Measurements from ENCODE around the gene SCAMP2.
"Not testable (repeated sequence)": the region's sequence is repeated elsewhere in the genome, so short reads cannot be mapped to it uniquely, and the experiment has no call there.

SCAMP2 gene

GRCh38 chr15:74873036-74873755 is at the start of gene SCAMP2:
Gene SCAMP2, minus strand, starts transcription at chr15:74873365. Its CDS starts 110 bp downstream, at chr15:74873255.
- DNase-seq (ENCODE audit: low spot score): peak; percentile 89

- no peak for DNase-seq (ENCODE audit: low spot score)
Measured at GRCh38 chr15:74920456-74920855, 47.3 kb upstream of the SCAMP2 start.

DNA sequence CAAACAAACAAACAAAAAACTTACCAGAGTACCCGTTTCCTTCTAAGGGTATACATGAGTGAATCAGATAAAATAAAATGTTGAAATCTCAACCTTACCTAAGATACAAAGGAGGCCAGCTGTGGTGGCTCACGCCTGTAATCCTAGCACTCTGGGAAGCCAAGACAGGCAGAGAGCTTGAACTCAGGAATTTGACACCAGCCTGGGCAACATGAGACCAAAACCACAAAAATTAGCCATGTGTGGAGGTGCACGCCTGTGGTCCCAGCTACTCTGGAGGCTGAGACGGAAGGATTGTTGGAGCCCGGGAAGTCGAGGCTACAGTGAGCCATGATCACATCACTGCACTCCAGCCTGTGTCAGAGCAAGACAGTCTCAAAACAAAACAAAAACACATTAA is 44.5 kb upstream of the SCAMP2 start:
- no peak for DNase-seq (ENCODE audit: low spot score)

GRCh38 chr15:74913799-74914198 is 40.6 kb upstream of the SCAMP2 start:
- not testable (repeated sequence) for DNase-seq (ENCODE audit: low spot score)

DNA sequence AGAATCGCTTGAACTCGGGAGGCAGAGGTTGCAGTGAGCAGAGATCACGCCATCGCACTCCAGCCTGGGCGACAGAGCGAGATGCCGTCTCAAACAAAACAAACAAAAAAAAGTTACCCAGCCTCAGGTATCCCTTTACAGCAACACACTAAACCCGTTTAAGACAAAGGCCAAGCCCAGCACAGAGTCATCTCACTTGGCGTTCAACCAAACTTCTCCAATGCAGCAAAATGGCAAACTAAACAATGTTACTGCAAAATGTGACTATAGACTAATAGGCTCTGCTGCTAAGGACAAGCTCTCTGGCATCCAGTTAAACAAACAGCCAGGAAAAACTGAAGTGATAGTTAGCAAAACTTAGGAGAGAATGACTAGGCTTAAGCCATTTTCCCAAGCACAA is 39.9 kb upstream of the SCAMP2 start:
- DNase-seq (ENCODE audit: low spot score): no peak

- DNase-seq (ENCODE audit: low spot score): no peak
Measured at GRCh38 chr15:74908635-74909034, 35.5 kb upstream of the SCAMP2 start.

GRCh38 chr15:74907163-74907870 is 34.2 kb upstream of the SCAMP2 start:
- DNase-seq (ENCODE audit: low spot score): no peak

DNA sequence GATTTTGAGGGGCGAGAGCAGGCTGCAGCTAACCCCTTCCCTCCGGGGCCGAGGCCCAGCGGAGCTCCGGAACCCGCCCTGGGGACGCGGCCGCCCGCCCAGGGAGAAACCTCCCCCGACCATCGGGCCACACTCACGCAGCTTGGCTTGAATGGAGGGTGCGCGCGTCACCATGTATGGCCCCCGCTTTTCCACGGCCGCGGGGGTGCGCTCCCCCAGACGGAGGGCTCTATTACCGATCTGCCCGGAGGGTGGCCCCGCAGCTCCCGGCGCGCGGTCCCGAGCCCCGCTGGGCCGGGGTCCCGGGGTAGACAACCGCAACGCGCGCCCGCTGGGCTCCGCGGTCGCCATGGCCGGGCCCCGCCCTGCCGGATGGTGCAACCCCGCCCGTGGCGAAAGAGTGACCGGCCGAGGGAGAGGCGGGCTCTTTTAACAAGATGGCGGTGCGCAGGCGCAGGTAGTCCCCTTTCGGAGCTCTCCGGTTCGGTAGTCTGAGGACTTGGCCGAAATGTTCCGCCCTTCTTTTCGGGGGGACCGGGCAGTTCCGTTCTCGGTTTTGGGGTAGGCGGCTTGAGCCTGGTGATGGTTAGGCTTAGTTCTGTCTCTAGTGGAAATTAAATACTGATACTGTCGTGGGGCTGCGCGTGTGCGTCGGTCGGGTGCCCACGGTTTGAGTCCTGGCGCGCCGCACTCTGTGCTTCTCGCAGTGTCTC is 33.4 kb upstream of the SCAMP2 start, which contains the start of gene FAM219B:
TSS of gene FAM219B (minus strand) at position 402 of the 713 bp plus-strand sequence. CDS start at position 351, 51 bp downstream.
- DNase-seq (ENCODE audit: low spot score): peak; percentile 77

- peak; percentile 24 for DNase-seq (ENCODE audit: low spot score)
Measured at GRCh38 chr15:74906067-74906449, 32.9 kb upstream of the SCAMP2 start.

GRCh38 chr15:74904190-74904805 is 31.1 kb upstream of the SCAMP2 start:
- DNase-seq (ENCODE audit: low spot score): no peak

GRCh38 chr15:74903676-74904075 is 30.5 kb upstream of the SCAMP2 start:
- DNase-seq (ENCODE audit: low spot score): no peak

- no peak for DNase-seq (ENCODE audit: low spot score)
Measured at GRCh38 chr15:74902295-74903075, 29.3 kb upstream of the SCAMP2 start.

DNA sequence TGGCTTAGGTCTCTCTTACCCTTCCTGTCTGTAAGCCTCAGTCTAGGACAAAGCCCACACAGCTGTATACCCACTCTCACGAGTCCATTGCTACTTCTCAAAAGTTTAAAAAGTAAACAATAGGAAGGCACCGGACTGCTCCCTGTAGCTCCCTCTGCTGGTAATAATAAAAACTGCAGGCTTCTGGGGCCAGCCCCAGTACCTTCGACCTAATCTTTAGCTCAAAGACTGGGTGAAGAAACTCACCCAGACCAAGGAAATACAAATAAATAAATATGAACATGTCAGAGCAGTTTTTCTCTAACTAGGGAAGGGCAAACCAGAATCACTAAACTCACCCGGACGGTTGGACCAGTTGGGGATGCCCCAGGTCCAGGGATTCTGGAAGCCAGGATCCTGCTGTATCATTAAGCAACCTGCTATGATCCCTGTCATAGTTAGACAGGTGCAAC is 28.5 kb upstream of the SCAMP2 start:
- peak; percentile 84 for DNase-seq (ENCODE audit: low spot score)

DNA sequence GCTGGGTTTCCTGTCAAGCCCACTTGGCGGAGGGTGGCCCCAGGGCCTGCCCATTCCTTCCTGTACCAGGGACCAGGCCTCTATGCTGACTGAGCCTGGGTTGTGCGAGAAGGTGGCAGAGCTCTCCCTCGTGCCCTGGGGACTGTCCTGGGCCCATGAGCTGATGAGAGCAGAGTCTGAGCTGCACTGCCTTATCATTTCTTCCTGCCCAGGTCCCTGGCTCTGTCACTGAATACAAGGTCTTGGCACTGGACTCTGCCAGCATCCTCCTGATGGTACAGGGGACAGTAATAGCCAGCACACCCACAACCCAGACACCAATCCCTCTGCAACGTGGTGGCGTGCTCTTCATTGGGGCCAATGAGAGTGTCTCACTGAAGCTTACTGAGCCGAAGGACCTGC is 24.1 kb upstream of the SCAMP2 start:
- no peak for DNase-seq (ENCODE audit: low spot score)

DNA sequence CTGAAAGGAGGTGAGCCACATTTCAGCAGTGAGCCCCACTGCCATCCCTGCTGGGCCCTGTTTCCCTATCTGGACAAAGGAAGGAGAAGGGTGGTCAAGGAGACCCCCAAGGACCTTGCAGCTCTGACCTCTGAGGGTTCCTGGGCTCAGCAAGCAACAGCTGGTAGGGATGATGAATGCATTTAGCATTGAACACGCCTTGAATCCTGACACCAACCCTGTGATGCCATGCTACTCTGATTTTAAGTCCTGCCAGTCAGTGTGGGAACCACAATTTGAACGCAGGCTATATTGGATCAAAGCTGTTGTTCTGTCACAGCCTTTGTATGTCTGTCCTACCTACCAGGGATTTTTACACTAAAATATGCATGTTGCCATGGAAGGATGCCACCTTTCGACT is 23.2 kb upstream of the SCAMP2 start:
- DNase-seq (ENCODE audit: low spot score): no peak

- no peak for DNase-seq (ENCODE audit: low spot score)
Measured at GRCh38 chr15:74895830-74896229, 22.7 kb upstream of the SCAMP2 start.

GRCh38 chr15:74894383-74894782 is 21.2 kb upstream of the SCAMP2 start:
- not testable (repeated sequence) for DNase-seq (ENCODE audit: low spot score)

- DNase-seq (ENCODE audit: low spot score): peak; percentile 80
Measured at GRCh38 chr15:74893627-74894026, 20.5 kb upstream of the SCAMP2 start.

DNA sequence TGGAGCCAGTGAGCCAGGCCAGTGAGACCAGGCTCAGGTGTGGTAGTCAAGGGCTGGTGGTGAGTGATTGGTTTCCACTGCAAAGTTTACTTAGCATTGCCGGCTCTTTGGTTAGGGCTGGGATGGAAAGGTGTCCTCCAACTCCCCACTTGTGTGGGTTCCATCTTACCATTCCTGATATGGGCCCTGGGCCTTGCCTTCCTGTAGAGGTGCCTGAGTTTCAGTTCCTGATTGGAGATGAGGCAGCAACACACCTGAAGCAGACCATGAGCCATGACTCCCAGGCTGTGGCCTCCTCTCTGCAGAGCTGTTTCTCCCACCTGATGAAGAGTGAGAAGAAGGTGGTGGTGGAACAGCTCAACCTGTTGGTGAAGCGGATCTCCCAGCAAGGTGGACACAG is 19.8 kb upstream of the SCAMP2 start:
- DNase-seq (ENCODE audit: low spot score): no peak

- DNase-seq (ENCODE audit: low spot score): no peak
Measured at GRCh38 chr15:74892313-74892712, 19.1 kb upstream of the SCAMP2 start.

DNA sequence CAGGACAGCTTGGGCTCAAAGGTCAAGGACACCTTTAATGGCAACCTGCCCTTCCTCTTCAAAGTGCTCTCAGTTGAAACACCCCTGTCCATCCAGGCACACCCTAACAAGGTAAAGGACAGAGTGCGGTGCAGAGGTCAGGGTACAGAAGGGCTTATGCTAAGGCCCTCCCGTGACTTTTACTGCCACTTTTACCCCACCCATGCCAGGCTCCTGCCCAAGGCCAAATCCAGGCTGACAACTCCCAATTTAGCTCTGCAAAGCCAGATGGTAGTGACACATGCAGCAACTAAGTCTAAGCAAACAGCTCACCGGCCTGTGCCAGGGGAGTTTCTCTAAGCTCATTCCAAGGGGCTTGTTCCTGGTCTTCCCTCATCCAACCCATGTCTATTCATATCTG is 18.3 kb upstream of the SCAMP2 start:
- no peak for DNase-seq (ENCODE audit: low spot score)

DNA sequence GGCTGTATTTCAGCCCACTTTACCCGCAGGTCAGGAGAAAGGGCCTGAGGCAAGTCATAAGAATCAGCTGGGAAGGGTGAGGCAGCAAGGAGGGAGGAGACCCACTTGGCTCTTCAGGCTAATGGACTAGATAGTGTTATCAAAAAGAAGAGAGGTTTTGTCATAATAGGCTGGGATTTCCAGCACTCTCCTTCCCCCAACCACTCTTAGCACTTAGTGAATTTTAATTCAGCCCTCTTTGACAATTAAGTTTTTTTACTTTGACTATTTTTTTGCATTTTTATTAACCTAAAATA is 17.4 kb upstream of the SCAMP2 start:
- DNase-seq (ENCODE audit: low spot score): no peak
